Activated CD4-positive, alpha-beta T cell treated with anti-CD3 and anti-CD28 coated beads, Interleukin-2, amount 10 ng/mL, durations not matched to agents 7 days and 5 days (primary cell): ENCODE results near the gene HIF1A. TPM values are rescaled to one million over a fixed set of nuclear protein-coding genes. Genes with fewer than 3 reads are reported as not detected.

Experiments used
- CTCF ChIA-PET: fragments of 350-600 bp; sonication (Branson Sonifier 250); formaldehyde crosslinking; loops from one replicate; lab custom pipeline; 2021; ENCODE audit warnings: antibody characterized with exemption; lab: Charles Lee
- POLR2A ChIA-PET: fragments of 350-600 bp; sonication (Branson Sonifier 250); formaldehyde crosslinking; loops from one replicate; lab custom pipeline; 2021; ENCODE audit warnings: antibody characterized with exemption; lab: Charles Lee
- DNase-seq: peaks from one replicate; pipeline ENCODE4 v3.0.0-alpha.2; 2020
- H3K27ac Mint-ChIP-seq: one replicate; pipeline ENCODE4 v1.8.0; 2021; ENCODE audit warnings: mild to moderate bottlenecking, moderate library complexity, mixed read lengths
- H3K27me3 Mint-ChIP-seq: one replicate; pipeline ENCODE4 v1.8.0; 2021; ENCODE audit warnings: mixed read lengths
- H3K36me3 Mint-ChIP-seq: one replicate; pipeline ENCODE4 v1.8.0; 2021; ENCODE audit warnings: low read depth, mixed read lengths
- H3K4me1 Mint-ChIP-seq: one replicate; pipeline ENCODE4 v1.8.0; 2021; ENCODE audit warnings: mixed read lengths
- H3K4me3 Mint-ChIP-seq: one replicate; pipeline ENCODE4 v1.8.0; 2021; ENCODE audit warnings: mild to moderate bottlenecking, moderate library complexity, mixed read lengths
- H3K9me3 Mint-ChIP-seq: one replicate; pipeline ENCODE4 v1.8.0; 2021; ENCODE audit warnings: mixed read lengths
- total RNA-seq, 2 experiments: library from RNA; stranded (reverse); gene quantifications; one replicate each; pipeline ENCODE4 v1.2.3, GENCODE V29; 2021

The HIF1A gene
- total RNA-seq, 2 experiments from 2014 or later: 97.0 to 116 TPM

DNA sequence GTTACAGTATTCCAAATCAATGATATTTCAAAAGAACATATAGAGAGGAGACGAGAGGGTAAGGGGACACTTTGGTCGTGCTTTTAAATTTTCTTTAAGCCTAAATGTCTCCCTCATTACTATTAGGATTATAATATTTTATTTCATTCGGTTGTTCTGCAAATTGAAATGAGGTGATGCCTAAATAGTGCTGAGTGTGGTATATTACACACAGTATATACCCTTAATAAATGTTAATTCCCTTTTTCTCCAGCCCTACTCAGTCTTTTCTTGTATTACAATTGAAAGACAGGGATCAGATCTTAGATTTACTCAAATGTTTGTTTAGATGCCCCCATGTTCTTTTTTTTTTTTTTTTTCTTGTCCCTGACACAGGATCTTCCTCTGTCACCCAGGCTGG is 74.6 kb downstream of the HIF1A start:
- Mint-ChIP-seq H3K36me3 (peaks cover 38% of the 10 kb centered on the region), H3K27me3 (no peaks in the 10 kb centered on the region), H3K4me3 (no peak overlapping the region), H3K9me3 (no peaks in the 10 kb centered on the region), H3K4me1 (peaks cover 19% of the 10 kb centered on the region), H3K27ac (no peak overlapping the region)
- POLR2A ChIA-PET: no interaction called here
- CTCF ChIA-PET: no interaction called here
- no peak for DNase-seq

DNA sequence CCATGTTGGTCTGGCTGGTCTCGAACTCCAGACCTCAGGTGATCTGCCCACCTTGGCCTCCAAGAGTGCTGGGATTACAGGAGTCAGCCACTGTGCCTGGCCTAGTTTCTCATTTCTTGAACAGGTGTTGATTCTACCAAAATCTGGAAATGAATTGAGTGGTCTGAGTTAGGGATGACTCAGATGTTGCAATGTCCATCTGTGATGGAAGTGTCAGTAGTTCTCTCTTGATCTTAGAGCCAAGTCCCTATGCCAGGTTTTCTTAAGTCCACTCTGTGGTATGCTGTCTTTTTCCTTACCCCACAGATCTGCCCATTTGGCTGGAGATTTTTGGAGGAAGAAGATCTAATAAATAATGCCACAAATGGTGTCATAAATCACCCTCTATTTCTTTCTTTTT is 79.5 kb downstream of the HIF1A start:
- H3K36me3 Mint-ChIP-seq: peaks cover 49% of the 10 kb centered on the region
- no peak overlapping the region for H3K4me3 Mint-ChIP-seq
- no peak for DNase-seq
- H3K4me1 Mint-ChIP-seq: peaks cover 17% of the 10 kb centered on the region
- ChIA-PET POLR2A (no interaction called here), CTCF (no interaction called here)
- H3K27me3 Mint-ChIP-seq: no peaks in the 10 kb centered on the region
- no peak overlapping the region for H3K27ac Mint-ChIP-seq
- H3K9me3 Mint-ChIP-seq: no peaks in the 10 kb centered on the region

DNA sequence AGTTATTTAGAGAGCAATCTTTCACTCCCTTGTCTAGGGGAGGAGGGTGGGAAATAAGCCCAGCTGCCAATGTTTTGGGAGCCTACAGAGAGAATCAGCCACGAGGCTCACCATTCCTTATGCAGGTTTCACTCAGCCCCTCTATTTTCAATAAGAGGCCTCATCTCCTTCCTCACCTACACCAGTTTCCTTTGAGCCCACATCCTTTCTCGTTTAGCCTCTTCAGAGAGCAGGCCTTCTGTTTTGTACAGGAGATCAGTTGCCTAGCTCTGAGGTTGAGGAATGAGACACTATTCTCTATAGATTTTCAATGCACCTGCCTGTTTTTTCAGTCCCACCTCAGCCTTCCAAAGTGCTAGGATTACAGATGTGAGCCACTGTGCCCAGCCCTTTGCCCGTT is 84.8 kb downstream of the HIF1A start:
- peak overlapping the region; percentile 59 for H3K4me3 Mint-ChIP-seq
- DNase-seq: peak; percentile 43

DNA sequence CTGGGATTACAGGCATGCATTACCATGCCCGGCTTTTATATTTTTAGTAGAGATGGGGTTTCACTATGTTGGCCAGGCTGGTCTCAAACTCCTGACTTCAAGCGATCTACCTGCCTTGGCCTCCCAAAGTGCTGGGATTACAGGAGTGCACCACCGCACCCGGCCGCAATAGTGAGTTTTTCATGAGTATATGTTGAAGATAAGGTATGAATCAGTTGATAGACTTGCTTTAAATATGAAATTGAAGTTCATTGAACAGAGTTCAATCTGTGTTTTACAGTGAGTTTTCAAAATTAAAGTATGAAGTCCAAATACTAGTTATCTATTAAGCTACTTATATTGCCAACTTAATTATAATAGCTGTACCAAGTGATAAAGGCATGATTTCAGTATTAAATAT is 102.0 kb downstream of the HIF1A start:
- Mint-ChIP-seq H3K4me1 (peaks cover 1% of the 10 kb centered on the region), H3K27ac (no peak overlapping the region), H3K36me3 (peaks cover 11% of the 10 kb centered on the region), H3K4me3 (no peak overlapping the region), H3K27me3 (no peaks in the 10 kb centered on the region), H3K9me3 (no peaks in the 10 kb centered on the region)
- ChIA-PET CTCF (interaction anchor here (0.6 to 1.4 kb wide), 2 partner anchors 36 to 734 kb away, joined by 3 to 5 read pairs; no protein-coding TSS in a partner anchor), POLR2A (no interaction called here)
- no peak for DNase-seq

More for the DNA sequence above, 84.8 kb downstream of the HIF1A start:
- H3K9me3 Mint-ChIP-seq: no peaks in the 10 kb centered on the region
- peaks cover 49% of the 10 kb centered on the region for H3K36me3 Mint-ChIP-seq
- CTCF ChIA-PET: interaction anchor here (1.1 kb wide), 1 partner anchor 10 kb away, joined by 3 read pairs; no protein-coding TSS in a partner anchor
- POLR2A ChIA-PET: interaction anchor here (0.7 to 0.8 kb wide), 2 partner anchors 17 to 30 kb away, joined by 3 to 9 read pairs; no protein-coding TSS in a partner anchor
- no peaks in the 10 kb centered on the region for H3K27me3 Mint-ChIP-seq
- H3K27ac Mint-ChIP-seq: peak overlapping the region; percentile 88
- peaks cover 34% of the 10 kb centered on the region for H3K4me1 Mint-ChIP-seq

Other genes with a start within 250 kb of the HIF1A start
- gene SNAPC1, start 66.9 kb downstream of the HIF1A start, total RNA-seq: 1 to 10 TPM; 5.2 to 5.5 TPM
- not detected for gene SYT16, start 117.2 kb downstream of the HIF1A start, total RNA-seq